Raji (cell line): Measurements from ENCODE around the gene IFT81.

Experiments used
- POLR2A ChIP-seq: IDR thresholded peaks from 2 replicates; pipeline ENCODE4 v1.6.1; 2011; ENCODE audit warnings: low read depth, low read length, control low read depth; ENCODE audit not compliant: insufficient read depth

IFT81 gene

DNA sequence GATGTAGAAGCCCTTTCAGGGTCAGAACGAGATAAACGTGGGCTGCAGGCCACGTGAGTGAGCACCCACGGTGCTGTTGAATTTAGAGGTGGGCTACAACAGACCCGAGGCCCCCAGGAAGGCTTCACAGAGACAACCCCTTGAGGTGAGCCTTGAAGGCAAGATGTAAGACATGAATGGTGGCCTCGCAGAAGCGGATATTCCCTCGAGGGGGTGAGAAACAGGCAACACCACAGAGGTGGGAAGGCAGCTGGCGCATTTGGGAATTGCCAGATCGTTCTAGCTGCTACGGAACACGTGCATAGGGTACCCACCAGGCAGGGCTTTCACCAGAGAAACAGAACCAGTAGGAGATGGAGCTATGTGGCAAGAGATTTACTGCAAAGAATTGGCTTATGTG, 134.3 kb downstream of the IFT81 start:
- no peak for TF ChIP-seq POLR2A

- TF ChIP-seq POLR2A: no peak
Measured at GRCh38 chr12:110262442-110263388, 138.6 kb downstream of the IFT81 start.

DNA sequence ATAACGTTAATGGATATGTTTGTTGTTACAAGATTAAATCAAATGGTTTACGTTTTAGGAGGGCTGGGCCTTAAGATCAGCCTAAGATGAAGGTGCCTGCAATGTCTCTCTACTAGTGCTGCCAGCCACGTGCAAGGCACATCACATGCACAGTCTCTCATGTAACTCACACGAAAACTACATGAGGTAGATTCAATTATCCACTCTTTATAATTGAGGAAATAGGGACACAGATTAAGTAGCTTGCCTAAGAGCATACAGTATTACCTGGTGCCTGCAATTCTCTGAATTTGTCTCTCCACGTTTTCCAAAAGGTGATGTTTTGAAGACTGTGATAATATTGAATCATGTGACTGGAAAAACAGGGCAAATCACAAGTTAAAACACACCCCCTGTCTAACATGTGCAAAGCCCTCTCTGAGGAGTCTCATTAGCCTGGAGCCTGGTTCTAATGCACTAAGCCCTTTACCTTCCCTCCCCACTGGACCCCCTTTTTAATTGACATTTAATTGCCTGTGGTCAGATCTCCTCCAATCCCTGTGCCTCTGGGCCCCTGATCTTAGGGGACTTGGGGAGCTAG, 142.3 kb downstream of the IFT81 start:
- no peak for TF ChIP-seq POLR2A

DNA sequence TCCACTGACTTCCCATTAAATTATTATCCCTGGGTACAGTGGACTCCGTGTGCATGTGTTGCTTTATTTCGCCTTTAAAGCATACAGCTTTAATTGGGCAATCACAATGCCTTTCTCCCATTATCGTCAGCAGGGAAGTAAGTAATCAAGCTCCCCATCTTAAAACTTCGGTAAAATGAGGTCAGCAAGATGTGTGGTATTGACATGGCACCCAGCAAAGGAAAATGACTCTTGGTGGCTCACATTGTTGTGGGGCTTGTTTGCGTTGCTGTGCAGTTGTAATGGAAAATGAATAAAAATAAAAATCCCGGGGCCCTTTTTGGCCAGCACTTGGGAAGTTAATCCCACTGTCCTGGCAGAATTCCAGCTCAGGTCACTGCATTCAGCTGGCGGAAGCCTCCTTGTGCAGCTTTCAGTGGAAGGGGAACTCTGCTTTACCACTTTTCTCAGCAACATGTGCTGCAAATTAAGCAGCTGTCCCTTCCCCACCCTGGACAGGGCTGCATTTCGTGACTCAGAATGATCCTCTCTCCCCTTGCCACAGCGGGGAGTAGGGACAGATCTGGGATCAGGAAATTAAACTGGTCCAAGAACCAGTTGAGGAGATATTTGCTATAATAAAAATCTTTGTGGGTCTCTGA, 142.9 kb downstream of the IFT81 start:
- TF ChIP-seq POLR2A: no peak
